Activated naive CD8-positive, alpha-beta T cell (primary cell): Measurements from ENCODE around the gene PRDM16.

Experiments used
- H3K27ac Mint-ChIP-seq: one replicate; pipeline ENCODE4 v1.8.0; 2021; ENCODE audit warnings: mixed read lengths
- H3K27me3 Mint-ChIP-seq: one replicate; pipeline ENCODE4 v1.8.0; 2021; ENCODE audit warnings: mixed read lengths
- H3K36me3 Mint-ChIP-seq: one replicate; pipeline ENCODE4 v1.8.0; 2021; ENCODE audit warnings: mixed read lengths
- H3K4me1 Mint-ChIP-seq: one replicate; pipeline ENCODE4 v1.8.0; 2021; ENCODE audit warnings: low read depth, mixed read lengths
- H3K4me3 Mint-ChIP-seq: one replicate; pipeline ENCODE4 v1.8.0; 2021; ENCODE audit warnings: mild to moderate bottlenecking, mixed read lengths
- H3K9me3 Mint-ChIP-seq: one replicate; pipeline ENCODE4 v1.8.0; 2021; ENCODE audit warnings: low read depth, mixed read lengths

Gene PRDM16

GRCh38 chr1:3393024-3393986 is 324.3 kb downstream of the PRDM16 start:
- Mint-ChIP-seq H3K9me3 (no peaks in the 10 kb centered on the region), H3K27me3 (peaks cover 16% of the 10 kb centered on the region), H3K27ac (no peak overlapping the region), H3K36me3 (no peaks in the 10 kb centered on the region), H3K4me3 (no peak overlapping the region), H3K4me1 (no peaks in the 10 kb centered on the region)

GRCh38 chr1:3393987-3394920 is 325.3 kb downstream of the PRDM16 start:
- no peak overlapping the region for H3K4me3 Mint-ChIP-seq
- no peaks in the 10 kb centered on the region for H3K9me3 Mint-ChIP-seq
- H3K36me3 Mint-ChIP-seq: no peaks in the 10 kb centered on the region
- peaks cover 16% of the 10 kb centered on the region for H3K27me3 Mint-ChIP-seq
- H3K27ac Mint-ChIP-seq: no peak overlapping the region
- no peaks in the 10 kb centered on the region for H3K4me1 Mint-ChIP-seq

GRCh38 chr1:3396411-3396810 is 327.4 kb downstream of the PRDM16 start:
- Mint-ChIP-seq H3K4me3 (no peak overlapping the region), H3K4me1 (no peaks in the 10 kb centered on the region), H3K36me3 (no peaks in the 10 kb centered on the region), H3K9me3 (no peaks in the 10 kb centered on the region), H3K27ac (no peak overlapping the region), H3K27me3 (peaks cover 14% of the 10 kb centered on the region)

- Mint-ChIP-seq H3K9me3 (no peaks in the 10 kb centered on the region), H3K27me3 (peaks cover 11% of the 10 kb centered on the region), H3K36me3 (no peaks in the 10 kb centered on the region), H3K4me1 (no peaks in the 10 kb centered on the region), H3K4me3 (no peak overlapping the region), H3K27ac (no peak overlapping the region)
These were observed 328.3 kb downstream of the PRDM16 start for GRCh38 chr1:3397311-3397710.

GRCh38 chr1:3398396-3399140 is 329.6 kb downstream of the PRDM16 start:
- peaks cover 6% of the 10 kb centered on the region for H3K27me3 Mint-ChIP-seq
- H3K9me3 Mint-ChIP-seq: no peaks in the 10 kb centered on the region
- H3K36me3 Mint-ChIP-seq: no peaks in the 10 kb centered on the region
- H3K4me3 Mint-ChIP-seq: no peak overlapping the region
- H3K4me1 Mint-ChIP-seq: no peaks in the 10 kb centered on the region
- no peak overlapping the region for H3K27ac Mint-ChIP-seq

- H3K4me1 Mint-ChIP-seq: no peaks in the 10 kb centered on the region
- H3K36me3 Mint-ChIP-seq: no peaks in the 10 kb centered on the region
- no peak overlapping the region for H3K27ac Mint-ChIP-seq
- no peak overlapping the region for H3K4me3 Mint-ChIP-seq
- peaks cover 5% of the 10 kb centered on the region for H3K27me3 Mint-ChIP-seq
- no peaks in the 10 kb centered on the region for H3K9me3 Mint-ChIP-seq
These were observed 330.7 kb downstream of the PRDM16 start for GRCh38 chr1:3399732-3400131.

- no peaks in the 10 kb centered on the region for H3K36me3 Mint-ChIP-seq
- H3K4me3 Mint-ChIP-seq: no peak overlapping the region
- H3K4me1 Mint-ChIP-seq: no peaks in the 10 kb centered on the region
- no peaks in the 10 kb centered on the region for H3K9me3 Mint-ChIP-seq
- H3K27me3 Mint-ChIP-seq: no peaks in the 10 kb centered on the region
- H3K27ac Mint-ChIP-seq: no peak overlapping the region
These were observed 332.7 kb downstream of the PRDM16 start for GRCh38 chr1:3401585-3402257.

GRCh38 chr1:3402258-3403010 is 333.4 kb downstream of the PRDM16 start:
- H3K27ac Mint-ChIP-seq: no peak overlapping the region
- H3K27me3 Mint-ChIP-seq: no peaks in the 10 kb centered on the region
- no peaks in the 10 kb centered on the region for H3K4me1 Mint-ChIP-seq
- H3K9me3 Mint-ChIP-seq: no peaks in the 10 kb centered on the region
- H3K36me3 Mint-ChIP-seq: no peaks in the 10 kb centered on the region
- no peak overlapping the region for H3K4me3 Mint-ChIP-seq

GRCh38 chr1:3403011-3403345 is 334.0 kb downstream of the PRDM16 start:
- Mint-ChIP-seq H3K36me3 (no peaks in the 10 kb centered on the region), H3K4me1 (no peaks in the 10 kb centered on the region)

GRCh38 chr1:3403388-3404231 is 334.6 kb downstream of the PRDM16 start:
- H3K9me3 Mint-ChIP-seq: no peaks in the 10 kb centered on the region
- no peaks in the 10 kb centered on the region for H3K4me1 Mint-ChIP-seq
- H3K36me3 Mint-ChIP-seq: no peaks in the 10 kb centered on the region
- H3K27me3 Mint-ChIP-seq: no peaks in the 10 kb centered on the region
- H3K4me3 Mint-ChIP-seq: no peak overlapping the region
- no peak overlapping the region for H3K27ac Mint-ChIP-seq

More at GRCh38 chr1:3403011-3403345, 334.0 kb downstream of the PRDM16 start:
- Mint-ChIP-seq H3K27me3 (no peaks in the 10 kb centered on the region), H3K4me3 (no peak overlapping the region), H3K27ac (no peak overlapping the region), H3K9me3 (no peaks in the 10 kb centered on the region)

GRCh38 chr1:3404301-3404700 is 335.3 kb downstream of the PRDM16 start:
- no peak overlapping the region for H3K4me3 Mint-ChIP-seq
- H3K9me3 Mint-ChIP-seq: no peaks in the 10 kb centered on the region
- no peak overlapping the region for H3K27ac Mint-ChIP-seq
- no peaks in the 10 kb centered on the region for H3K36me3 Mint-ChIP-seq
- H3K27me3 Mint-ChIP-seq: no peaks in the 10 kb centered on the region
- no peaks in the 10 kb centered on the region for H3K4me1 Mint-ChIP-seq

GRCh38 chr1:3404801-3405200 is 335.8 kb downstream of the PRDM16 start:
- no peaks in the 10 kb centered on the region for H3K27me3 Mint-ChIP-seq
- no peaks in the 10 kb centered on the region for H3K36me3 Mint-ChIP-seq
- no peak overlapping the region for H3K4me3 Mint-ChIP-seq
- H3K27ac Mint-ChIP-seq: no peak overlapping the region
- H3K4me1 Mint-ChIP-seq: no peaks in the 10 kb centered on the region
- no peaks in the 10 kb centered on the region for H3K9me3 Mint-ChIP-seq

- Mint-ChIP-seq H3K4me3 (no peak overlapping the region), H3K4me1 (no peaks in the 10 kb centered on the region), H3K9me3 (no peaks in the 10 kb centered on the region), H3K36me3 (no peaks in the 10 kb centered on the region), H3K27me3 (no peaks in the 10 kb centered on the region), H3K27ac (no peak overlapping the region)
These were observed 336.5 kb downstream of the PRDM16 start for GRCh38 chr1:3405491-3405890.
